Posterior cingulate gyrus (tissue), 11 donors: ENCODE results near the gene PDS5B.
"Not testable (repeated sequence)": the region's sequence is repeated elsewhere in the genome, so short reads cannot be mapped to it uniquely, and the experiment has no call there.

ENCODE experiments used
- DNase-seq, 10 donors: peaks; one replicate each; pipeline versions ENCODE4 v3.0.0 to v3.0.0-alpha.2; 2020 to 2021; ENCODE audit warnings: mixed read lengths in 3 of 10
- intact Hi-C: fragments of 100-400 bp; cut with DNase I; formaldehyde crosslinking; loops from one replicate; pipeline ENCODE4 v1.15.1; 2023

Gene PDS5B

DNA sequence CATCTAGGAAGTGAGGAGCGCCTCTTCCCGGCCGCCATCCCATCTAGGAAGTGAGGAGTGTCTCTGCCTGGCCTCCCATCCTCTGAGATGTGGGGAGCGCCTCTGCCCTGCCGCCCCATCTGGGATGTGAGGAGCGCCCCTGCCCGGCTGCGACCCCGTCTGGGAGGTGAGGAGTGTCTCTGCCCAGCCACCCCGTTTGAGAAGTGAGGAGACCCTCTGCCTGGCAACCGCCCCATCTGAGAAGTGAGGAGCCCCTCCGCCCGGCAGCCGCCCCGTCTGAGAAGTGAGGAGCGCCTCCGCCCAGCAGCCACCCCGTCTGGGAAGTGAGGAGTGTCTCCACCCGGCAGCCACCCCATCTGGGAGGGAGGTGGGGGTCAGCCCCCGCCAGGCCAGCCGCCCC is 129.9 kb downstream of the PDS5B start:
- intact Hi-C loops, result not testable (repeated sequence)
- DNase-seq, result peak in 2 of 10 donors; percentile 34 to 60

DNA sequence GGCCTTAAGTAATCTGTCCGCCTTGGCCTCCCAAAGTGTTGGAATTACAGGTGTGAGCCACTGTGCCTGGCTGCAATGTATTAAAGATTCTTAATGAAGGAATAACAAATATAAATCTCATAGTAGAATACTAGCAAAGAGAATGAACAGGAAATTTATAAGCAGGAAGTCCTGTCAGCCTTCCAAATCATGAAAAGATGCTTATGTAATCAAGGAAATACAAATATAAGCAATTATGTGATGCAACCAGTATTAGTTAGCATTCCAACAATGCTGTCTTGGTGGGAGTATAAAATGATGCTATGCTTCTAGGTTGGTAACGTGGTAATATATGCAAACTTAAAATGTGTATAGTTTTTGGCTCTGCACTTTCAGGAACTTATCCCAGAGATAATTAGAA is 133.8 kb downstream of the PDS5B start:
- intact Hi-C loops, result no loop called here
- peak in 1 of 10 donors; percentile 19 for DNase-seq

DNA sequence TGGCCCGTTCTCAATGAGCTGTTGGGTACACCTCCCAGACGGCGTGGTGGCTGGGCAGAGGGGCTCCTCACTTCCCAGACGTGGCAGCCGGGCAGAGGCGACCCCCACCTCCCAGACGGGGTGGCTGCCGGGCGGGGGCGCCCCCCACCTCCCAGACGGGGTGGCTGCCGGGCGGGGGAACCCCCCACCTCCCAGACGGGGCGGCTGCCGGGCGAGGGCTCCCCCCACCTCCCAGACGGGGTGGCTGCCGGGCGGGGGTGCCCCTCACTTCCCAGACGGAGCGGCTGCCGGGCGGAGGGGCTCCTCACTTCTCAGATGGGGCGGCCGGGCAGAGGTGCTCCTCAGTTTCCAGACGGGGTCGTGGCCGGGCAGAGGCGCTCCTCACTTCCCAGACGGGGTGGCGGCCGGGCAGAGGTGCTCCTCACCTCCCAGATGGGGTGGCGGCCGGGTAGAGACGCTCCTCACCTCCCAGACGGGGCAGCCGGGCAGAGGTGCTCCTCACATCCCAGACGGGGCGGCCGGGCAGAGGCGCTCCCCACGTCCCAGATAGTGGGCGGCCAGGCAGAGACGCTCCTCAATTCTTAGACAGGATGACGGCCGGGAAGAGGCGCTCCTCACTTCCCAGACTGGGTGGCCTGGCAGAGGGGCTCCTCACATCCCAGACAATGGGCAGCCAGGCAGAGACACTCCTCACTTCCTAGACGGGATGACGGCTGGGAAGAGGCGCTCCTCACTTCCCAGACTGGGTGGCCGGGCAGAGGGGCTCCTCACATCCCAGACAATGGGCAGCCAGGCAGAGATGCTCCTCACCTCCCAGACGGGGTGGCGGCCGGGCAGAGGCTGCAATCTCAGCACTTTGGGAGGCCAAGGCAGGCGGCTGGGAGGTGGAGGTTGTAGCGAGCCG is 135.1 kb downstream of the PDS5B start:
- DNase-seq, result peak in 2 of 10 donors; percentile 64 to 77
- intact Hi-C loops, result not testable (repeated sequence)

DNA sequence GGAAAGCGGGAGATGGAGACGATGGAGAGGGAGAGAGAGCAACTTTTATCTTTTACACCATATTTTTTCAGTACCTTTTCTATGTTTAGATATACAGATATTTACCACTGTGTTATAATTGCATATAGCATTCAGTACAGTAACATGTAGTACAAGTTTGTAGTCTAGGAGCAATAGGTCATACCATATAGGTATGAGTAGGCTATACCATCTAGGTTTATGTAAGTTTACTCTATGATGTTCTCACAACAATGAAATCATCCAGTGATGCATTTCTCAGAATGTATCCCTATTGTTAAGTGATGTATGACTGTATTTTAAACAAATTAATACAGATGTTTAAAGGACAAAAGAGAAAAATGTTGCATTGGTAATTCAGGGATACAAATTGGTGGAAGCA is 136.1 kb downstream of the PDS5B start:
- intact Hi-C loops, result no loop called here
- no peak for DNase-seq

DNA sequence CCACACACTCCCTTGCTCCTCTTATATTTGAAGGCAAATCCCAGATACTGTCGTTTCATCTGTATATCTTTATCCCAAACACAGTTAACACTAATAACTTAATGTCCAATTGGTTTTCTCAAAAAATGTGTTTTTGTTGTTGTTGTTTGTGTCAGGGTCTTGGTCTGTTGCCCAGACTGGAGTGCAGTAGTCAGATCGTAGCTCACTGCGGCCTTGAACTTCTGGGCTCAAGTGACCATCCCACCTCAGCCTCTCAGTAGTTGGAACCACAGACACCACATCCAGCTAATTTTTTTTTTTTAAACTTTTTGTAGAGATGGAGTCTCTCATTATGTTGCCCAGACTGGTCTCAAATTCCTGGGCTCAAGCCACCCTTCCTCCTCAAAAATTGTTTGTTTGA is 137.7 kb downstream of the PDS5B start:
- intact Hi-C loops, result no loop called here
- DNase-seq, result no peak

DNA sequence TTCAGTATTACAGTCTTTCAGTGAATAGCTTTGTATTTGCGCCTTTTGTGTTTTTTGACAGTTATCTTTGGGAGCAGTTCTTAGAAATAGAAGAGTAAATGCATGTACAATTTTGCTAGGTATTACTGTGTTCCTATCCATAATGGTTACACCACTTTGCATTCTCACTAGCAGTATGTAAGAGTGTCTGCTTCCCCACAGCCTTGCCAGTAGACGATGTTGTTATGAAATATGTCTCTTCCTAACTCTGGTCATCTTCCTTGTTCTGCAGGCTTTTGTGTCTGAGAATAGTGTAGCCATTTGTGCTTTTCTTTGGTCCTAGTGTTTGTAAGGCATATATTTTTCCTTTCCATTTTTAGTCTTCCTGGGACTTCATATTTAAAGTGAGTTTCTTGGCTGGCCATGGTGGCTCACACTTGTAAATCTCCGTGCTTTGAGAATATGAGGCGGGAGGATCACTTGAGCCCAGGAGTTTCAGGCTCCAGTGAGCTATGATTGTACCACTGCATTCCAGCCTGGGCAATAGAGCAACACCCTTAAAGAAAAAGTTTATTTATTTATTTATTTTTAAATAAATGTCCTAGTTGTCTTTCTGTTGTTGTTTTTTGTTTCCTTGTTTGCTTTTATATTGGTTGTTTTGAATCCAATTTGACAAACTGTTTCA is 140.3 kb downstream of the PDS5B start:
- intact Hi-C loops, result no loop called here
- no peak for DNase-seq

DNA sequence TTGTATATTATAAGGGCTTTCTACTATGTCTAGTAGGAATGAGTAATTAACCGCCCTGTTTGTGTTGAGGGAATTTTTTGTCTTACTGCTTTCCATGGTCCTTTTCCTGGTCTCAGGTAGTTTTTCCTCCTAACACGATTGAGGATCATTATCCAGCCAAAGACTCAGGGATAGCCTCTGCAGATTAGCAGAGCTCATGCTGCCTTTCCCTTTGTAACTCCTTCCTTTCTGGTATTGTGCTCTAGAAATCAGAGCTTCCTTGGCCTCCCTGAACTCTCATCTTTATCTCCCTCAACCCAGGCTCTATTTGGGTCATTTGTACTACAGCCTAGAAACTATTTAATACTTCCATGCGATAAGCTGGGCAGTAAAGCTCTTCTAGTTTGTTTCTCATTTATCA is 142.1 kb downstream of the PDS5B start:
- intact Hi-C loops, result no loop called here
- DNase-seq, result no peak

DNA sequence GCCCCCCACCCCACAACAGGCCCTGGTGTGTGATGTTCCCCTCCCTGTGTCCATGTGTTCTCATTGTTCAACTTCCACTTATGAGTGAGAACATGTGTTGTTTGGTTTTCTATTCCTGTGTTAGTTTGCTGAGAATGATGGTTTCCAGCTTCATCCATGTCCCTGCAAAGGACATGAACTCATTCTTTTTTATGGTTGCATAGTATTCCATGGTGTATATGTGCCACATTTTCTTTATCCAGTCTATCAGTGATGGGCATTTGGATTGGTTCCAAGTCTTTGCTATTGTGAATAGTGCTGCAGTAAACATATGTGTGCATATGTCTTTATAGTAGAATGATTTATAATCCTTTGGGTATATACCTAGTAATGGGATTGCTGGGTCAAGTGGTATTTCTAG is 142.8 kb downstream of the PDS5B start:
- intact Hi-C loops, DNase-seq: not testable (repeated sequence)

DNA sequence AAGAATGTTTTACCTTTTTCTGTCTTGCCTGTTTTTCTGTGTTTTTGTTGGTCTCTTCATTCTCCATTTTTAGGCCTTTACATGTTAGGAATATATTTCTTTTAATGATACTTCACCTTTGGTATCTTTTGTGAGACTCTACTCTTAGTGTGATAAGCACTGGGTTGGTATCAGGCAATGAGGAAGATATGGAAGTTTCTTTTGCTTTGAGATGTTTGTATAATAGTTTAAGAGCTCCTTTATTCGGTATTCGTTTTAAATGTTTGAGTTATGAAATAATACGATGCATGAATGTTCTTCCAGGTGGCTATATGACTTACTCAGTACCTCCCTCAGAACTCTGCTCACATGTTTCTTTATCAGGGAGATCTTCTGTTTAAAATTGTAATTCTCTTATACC is 144.8 kb downstream of the PDS5B start:
- DNase-seq, result no peak

DNA sequence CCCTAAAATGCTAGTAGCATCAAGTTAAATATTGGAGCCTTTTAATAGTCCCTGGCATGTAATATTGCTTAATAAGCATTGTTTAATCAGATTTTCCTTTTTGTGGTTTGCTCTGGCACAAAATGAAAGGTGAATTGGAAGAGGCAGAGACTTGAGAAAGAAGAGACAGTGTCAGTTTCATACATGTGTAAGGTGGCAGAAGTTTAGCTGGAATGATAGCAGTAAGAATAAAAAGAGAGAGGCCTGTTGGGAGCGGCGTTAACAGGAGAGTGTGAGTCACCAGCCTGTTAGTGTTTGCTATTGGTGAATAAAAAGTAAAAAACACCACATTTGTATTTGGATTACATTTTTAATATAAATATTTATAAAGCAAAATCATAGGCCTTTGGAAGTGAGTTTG is 145.3 kb downstream of the PDS5B start:
- DNase-seq, result no peak
- intact Hi-C loops, result no loop called here

More for the DNA sequence above, 144.8 kb downstream of the PDS5B start:
- intact Hi-C loops, result no loop called here

DNA sequence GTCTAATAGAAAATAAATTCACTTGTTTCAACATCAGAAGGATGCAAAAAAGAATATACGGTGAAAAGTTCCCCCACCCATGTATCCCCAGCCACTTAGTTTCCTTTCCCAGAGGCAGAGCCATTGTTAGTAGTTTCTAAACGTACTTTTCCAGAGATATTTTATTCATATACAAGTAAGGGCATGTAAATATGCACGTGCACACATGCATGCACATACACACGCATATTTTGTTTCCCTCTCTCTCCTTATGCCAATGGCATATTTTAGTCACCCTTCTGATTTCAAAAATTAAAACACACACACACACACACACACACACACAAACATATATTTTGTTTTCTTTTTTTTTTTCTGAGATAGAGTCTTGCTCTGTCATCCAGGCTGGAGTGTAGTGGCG is 147.4 kb downstream of the PDS5B start:
- no peak for DNase-seq
- intact Hi-C loops, result no loop called here

DNA sequence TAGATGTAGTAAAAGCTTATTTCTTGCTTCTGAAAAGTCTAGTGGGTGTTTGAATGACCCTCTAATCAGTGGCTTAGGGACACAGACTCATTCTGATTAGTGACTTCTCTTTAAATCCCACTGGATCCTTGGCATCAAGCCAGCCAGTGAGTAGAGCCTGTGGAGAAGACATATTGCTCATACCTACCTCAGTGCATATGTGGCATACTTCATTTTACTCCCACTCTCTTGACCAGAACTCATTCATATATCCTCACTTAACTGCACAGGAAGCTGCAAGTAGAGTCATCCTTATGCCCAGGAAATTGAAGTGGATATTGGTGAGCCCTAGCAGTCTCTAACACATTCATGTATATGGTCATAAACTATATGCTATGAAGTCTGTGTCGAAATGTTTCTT is 148.3 kb downstream of the PDS5B start:
- intact Hi-C loops, result no loop called here
- DNase-seq, result no peak

DNA sequence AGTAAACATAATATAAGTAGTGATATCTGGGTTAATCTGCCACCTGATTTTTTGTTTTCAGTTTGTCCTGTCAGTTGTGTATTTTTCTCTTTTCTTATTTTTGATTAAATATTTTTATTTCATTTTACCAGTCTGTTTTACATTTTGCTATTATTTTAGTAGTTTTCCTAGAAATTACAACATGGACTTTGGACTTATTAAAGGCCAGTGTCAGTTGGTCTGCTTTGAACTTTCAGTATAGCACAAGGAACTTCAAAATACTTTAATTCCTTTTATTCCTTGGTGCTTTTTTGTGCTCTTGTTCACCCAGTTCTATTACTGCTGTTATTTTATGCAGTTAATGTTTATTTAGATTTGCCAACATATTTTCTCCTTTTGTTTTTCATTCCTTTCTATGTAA is 149.6 kb downstream of the PDS5B start:
- intact Hi-C loops, result no loop called here
- DNase-seq, result no peak

DNA sequence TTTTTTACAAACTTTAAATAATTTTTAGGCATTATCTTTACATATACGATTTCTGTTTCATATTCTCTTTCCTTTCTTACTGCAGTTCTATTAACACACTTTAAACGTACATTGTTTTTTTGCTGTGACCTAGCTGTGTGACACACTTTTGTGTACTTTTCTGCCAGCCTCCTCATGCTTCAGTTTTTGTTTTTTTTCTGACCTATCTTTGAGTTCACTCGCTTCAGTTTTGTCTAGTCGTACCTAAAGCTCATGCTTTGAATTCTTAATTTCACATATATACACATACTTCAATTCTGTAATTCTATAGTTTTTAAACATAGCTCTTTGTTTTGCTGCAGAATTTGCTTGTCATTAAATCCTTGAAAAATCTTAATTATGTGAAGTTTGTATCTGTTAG is 150.4 kb downstream of the PDS5B start:
- intact Hi-C loops, result no loop called here
- no peak for DNase-seq

DNA sequence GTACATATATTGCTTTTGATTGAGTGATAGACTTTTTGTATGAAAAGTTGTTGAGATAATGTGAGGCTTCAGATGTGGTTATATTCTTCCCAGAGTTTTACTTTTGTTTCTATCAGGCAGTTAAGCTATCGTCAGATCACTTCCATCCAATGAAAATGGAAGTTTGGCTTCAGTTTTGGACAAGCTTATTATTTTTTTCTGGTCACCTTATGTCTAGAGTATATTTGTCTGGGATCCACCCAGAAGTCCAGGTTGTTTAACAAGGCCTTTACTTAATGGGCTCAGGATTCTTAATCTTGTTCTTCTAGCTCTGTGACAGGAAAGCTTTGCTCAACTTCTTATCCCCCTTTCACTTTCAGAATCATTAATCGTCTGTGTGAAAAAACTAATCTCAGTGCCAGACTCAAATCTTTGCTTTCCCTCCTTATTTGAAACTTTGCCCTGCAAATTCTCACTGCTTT is 150.9 kb downstream of the PDS5B start:
- intact Hi-C loops, result no loop called here
- no peak for DNase-seq

DNA sequence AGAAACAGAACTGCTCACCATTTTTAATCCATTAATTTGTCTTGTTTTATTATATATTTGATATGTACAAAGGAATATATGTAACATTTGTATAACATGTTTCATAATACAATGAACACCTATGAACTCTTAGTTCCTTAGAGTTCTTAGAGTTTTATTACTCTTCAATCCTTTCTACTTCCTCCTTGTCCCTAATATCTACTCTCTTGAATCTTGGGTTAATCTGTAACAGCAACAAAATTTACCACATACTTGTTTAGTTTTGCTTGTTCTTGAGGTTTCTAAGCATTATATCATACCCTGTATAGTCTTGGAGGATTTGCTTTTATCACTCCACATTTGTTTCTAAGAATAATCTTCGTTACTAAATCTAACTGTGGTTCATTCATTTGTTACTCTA is 151.4 kb downstream of the PDS5B start:
- intact Hi-C loops, result no loop called here
- DNase-seq, result no peak

DNA sequence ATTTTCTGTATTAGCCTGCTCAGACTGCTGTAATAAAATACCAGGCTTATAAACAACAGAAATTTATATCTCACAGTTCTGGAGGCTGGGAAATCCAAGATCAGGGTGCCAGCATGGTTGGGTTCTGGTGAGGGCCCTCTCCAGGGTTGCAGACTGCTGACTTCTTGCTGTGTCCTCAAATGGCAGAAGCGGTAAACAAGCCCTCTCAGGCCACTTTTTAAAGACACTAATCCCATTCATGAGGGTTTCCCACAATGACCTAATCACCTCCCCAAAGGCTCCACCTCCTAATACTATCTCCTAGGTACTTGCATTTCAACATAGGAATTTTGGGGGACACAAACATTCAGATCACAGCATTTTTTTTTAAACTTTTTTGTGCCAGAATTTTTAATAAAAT is 159.3 kb downstream of the PDS5B start:
- intact Hi-C loops, result no loop called here
- DNase-seq, result no peak

DNA sequence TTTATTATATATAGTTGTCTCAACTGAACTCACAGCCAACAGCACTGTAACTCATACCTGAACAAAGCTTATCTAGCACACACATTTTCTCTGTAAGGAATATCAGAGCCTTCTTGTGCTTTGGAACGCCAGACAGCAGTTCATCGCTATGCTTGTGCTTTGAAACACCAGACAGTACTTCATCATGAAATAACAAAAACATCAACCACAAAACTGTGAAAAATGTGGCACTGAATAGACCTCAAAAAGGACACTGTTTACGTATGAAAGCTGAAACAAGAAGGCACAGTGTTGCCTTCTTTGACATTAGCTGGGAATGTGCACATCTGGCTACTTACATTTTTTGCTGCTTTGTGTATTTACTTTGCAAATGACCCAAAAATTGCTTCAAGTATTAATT is 160.2 kb downstream of the PDS5B start:
- intact Hi-C loops, result no loop called here
- DNase-seq, result no peak

DNA sequence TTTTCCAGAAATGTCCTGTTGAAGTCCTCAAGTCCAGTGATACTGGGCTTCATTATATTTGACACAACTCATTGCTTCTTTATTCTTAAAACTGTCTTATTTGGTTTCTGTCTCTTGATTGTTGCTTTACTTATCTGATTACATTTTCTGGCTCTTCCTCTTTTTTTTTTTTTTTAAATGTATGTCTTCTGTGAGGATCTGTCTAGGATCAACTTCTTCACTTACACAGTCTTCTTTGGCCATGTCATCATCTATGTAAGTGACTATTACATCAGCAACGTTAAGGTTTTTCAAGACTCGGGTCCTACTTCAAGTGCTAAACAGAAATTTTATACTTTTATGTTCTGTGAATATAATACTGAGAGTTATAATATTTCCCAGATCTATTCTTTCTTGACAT is 162.1 kb downstream of the PDS5B start:
- intact Hi-C loops, result no loop called here
- DNase-seq, result no peak

DNA sequence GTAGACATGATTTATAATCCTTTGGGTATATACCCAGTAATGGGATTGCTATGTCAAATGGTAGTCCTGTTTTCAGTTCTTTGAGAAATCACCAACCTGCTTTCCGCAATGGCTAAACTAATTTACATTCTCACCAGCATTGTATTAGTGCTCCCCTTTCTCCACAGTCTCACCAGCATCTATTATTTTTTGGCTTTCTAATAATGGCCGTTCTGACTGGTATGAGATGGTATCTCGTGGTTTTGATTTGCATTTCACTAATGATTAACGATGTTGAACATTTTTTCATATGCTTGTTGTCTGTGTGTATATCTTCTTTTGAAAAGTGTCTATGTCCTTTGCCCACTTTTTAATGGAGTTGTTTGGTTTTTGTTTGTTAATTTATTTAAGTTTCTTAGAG is 165.1 kb downstream of the PDS5B start:
- intact Hi-C loops, result no loop called here
- no peak for DNase-seq

DNA sequence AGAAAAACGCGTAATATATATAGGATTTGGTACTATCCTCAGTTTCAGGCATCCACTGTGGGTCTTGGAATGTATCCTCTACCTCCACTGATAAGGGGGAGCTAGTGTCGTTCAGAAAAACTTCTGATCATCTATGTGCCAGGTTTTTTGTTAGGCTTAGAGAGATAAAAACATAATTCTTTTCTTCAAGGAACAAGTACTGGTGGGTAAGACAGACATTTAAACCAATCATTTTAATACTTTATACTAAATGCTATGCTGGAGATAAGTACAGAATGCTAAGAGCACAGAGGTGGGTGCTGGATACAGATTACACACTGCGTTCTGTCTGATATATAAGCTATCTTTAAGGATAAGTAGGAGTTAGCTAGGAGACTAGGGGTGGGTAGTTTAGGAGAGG is 166.1 kb downstream of the PDS5B start:
- DNase-seq, result no peak
- intact Hi-C loops, result no loop called here

DNA sequence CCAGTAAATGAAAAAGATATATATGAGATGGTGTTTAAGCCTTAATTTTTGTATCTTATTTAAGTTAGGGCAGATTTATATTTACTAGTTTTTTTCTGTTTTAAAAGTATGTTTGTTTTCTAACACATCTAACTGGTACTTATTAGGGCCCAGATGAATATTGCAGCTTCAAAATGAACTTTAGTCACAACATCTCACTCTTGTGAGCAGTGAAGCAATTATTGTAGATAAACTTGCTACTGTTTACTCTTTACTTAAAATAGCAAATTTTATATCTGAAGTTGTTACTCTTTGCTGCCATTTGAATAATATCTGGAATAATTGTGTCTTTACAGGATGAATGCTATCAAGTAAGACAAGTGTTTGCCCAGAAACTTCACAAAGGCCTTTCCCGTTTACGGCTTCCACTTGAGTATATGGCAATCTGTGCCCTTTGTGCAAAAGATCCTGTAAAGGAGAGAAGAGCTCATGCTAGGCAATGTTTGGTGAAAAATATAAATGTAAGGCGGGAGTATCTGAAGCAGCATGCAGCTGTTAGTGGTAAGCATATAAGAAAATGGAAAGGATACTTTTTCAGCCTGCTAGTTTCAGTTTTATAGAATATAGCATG is 166.8 kb downstream of the PDS5B start:
- DNase-seq, result no peak
- intact Hi-C loops, result no loop called here
